NCI-H524 (cell line): ENCODE results near the gene HOXC13.

Experiments used
- DNase-seq, 2 experiments: peaks; one replicate each; lab custom pipeline; 2025; lab: John Stamatoyannopoulos, UW

The HOXC13 gene

DNA sequence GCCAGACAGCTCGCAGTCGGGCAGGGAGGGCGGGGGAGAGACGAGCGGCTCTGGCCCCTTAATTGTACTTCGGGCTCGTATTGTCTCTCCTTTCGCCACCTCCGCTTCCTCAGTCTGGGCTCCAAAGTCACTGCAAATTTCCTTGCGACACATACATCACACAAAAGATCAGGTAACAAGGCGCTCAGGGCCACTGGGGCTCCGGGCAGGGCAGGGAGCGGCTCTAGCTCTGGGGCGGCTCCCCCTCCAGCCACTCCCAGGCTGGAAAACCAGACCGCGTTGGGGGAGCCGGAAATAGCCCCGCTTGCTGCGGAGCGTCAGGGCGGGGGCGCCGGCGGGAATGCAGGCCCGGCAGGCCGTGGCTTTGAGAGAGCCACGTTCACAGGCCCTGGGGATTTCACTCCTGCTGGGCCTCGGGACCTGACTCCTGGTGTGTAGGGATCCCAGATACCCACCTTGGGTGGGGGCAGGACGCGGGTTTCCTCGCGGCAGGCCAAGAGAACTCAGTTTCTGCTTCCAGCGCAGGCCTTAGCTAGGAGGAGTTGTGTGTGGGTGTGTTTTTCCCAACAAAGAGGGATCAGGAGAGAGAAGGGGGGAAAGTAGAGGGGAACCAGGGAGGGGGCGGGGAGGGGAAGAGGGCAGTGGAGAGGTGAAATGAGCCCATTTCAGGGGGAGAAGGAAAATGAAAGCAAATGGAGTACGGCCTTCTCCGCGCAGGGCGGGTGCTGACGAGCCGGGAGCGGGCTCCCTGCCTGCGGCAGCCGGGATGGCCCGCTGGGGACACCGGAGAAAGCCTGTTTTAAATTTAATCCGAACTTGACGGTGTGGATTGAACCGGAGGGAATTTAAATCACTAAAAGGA lies 57.0 kb downstream of the HOXC13 start:
- peak in 1 of 2 experiments; percentile 22 for DNase-seq
